H9 (cell line): ENCODE data around the gene PLAC1. TPM values are rescaled to one million over a fixed set of nuclear protein-coding genes. Genes with fewer than 3 reads are reported as not detected.

Experiments used
- DNase-seq: peaks from one replicate; pipeline ENCODE4 v3.0.0-alpha.2; 2017
- H2AFZ ChIP-seq: one replicate; pipeline ENCODE4 v1.6.1; 2013; ENCODE audit warnings: mild to moderate bottlenecking, low read length, control low read depth, moderate library complexity
- H2AK5ac ChIP-seq: 2 replicates; pipeline ENCODE4 v1.6.1; 2013; ENCODE audit warnings: low read length, control low read depth, mixed read lengths; ENCODE audit not compliant: insufficient read length
- H2BK120ac ChIP-seq: one replicate; pipeline ENCODE4 v1.6.1; 2013; ENCODE audit warnings: low read depth, mild to moderate bottlenecking, low read length, control low read depth, inconsistent platforms; ENCODE audit not compliant: poor library complexity, severe bottlenecking
- H2BK12ac ChIP-seq: 2 replicates; pipeline ENCODE4 v1.6.1; 2013; ENCODE audit warnings: low read length, control low read depth, mixed read lengths, low read depth; ENCODE audit not compliant: insufficient read length
- H2BK15ac ChIP-seq: 2 replicates; pipeline ENCODE4 v1.6.1; 2013; ENCODE audit warnings: low read depth, low read length, control low read depth
- H2BK20ac ChIP-seq: one replicate; pipeline ENCODE4 v1.6.1; 2013; ENCODE audit warnings: low read depth, mild to moderate bottlenecking, low read length, control low read depth, inconsistent platforms; ENCODE audit not compliant: poor library complexity, severe bottlenecking
- H2BK5ac ChIP-seq: 2 replicates; pipeline ENCODE4 v1.6.1; 2013; ENCODE audit warnings: low read length, control low read depth, mixed read lengths; ENCODE audit not compliant: insufficient read length
- H3K14ac ChIP-seq: 2 replicates; pipeline ENCODE4 v1.6.1; 2013; ENCODE audit warnings: low read length, control low read depth; ENCODE audit not compliant: insufficient read depth
- H3K18ac ChIP-seq: 2 replicates; pipeline ENCODE4 v1.6.1; 2013; ENCODE audit warnings: low read depth, mild to moderate bottlenecking, mixed read lengths, low read length, control low read depth; ENCODE audit not compliant: insufficient read length
- H3K23ac ChIP-seq: 2 replicates; pipeline ENCODE4 v1.6.1; 2013; ENCODE audit warnings: low read length, control low read depth, mixed read lengths, low read depth; ENCODE audit not compliant: insufficient read length
- H3K23me2 ChIP-seq: 2 replicates; pipeline ENCODE4 v1.6.1; 2013; ENCODE audit warnings: low read depth, mild to moderate bottlenecking, mixed read lengths, low read length, control low read depth; ENCODE audit not compliant: insufficient read length, poor library complexity, severe bottlenecking
- H3K27ac ChIP-seq: 2 replicates; pipeline ENCODE4 v1.5.1; 2013; ENCODE audit warnings: low read length, control low read depth, mixed read lengths, low read depth; ENCODE audit not compliant: insufficient read length
- H3K27me3 ChIP-seq: 2 replicates; pipeline ENCODE4 v1.6.1; 2013; ENCODE audit warnings: low read length, control low read depth, inconsistent platforms; ENCODE audit not compliant: insufficient read depth
- H3K4ac ChIP-seq: 2 replicates; pipeline ENCODE4 v1.6.1; 2013; ENCODE audit warnings: low read depth, mild to moderate bottlenecking, control low read depth, inconsistent platforms, low read length, moderate library complexity
- H3K4me1 ChIP-seq: 2 replicates; pipeline ENCODE4 v1.6.1; 2013; ENCODE audit warnings: low read length, control low read depth, inconsistent platforms; ENCODE audit not compliant: insufficient read depth
- H3K4me2 ChIP-seq: 2 replicates; pipeline ENCODE4 v1.6.1; 2013; ENCODE audit warnings: low read length, control low read depth, mixed read lengths; ENCODE audit not compliant: insufficient read length, insufficient read depth
- H3K56ac ChIP-seq: 2 replicates; pipeline ENCODE4 v1.6.1; 2013; ENCODE audit warnings: low read depth, mild to moderate bottlenecking, mixed read lengths, low read length, control low read depth; ENCODE audit not compliant: insufficient read length
- H3K79me1 ChIP-seq: 2 replicates; pipeline ENCODE4 v1.6.1; 2013; ENCODE audit warnings: low read depth, mild to moderate bottlenecking, moderate library complexity, low read length, control low read depth, inconsistent platforms; ENCODE audit not compliant: insufficient read depth, poor library complexity, severe bottlenecking
- H3K79me2 ChIP-seq: 2 replicates; pipeline ENCODE4 v1.6.1; 2013; ENCODE audit warnings: low read length, control low read depth, inconsistent platforms; ENCODE audit not compliant: insufficient read depth
- H3K9ac ChIP-seq: 2 replicates; pipeline ENCODE4 v1.6.1; 2013; ENCODE audit warnings: low read length, control low read depth, mixed read lengths; ENCODE audit not compliant: insufficient read length; ENCODE audit errors: extremely low read depth
- H3K9me3 ChIP-seq: one replicate; pipeline ENCODE4 v1.6.1; 2013; ENCODE audit warnings: low read depth, low read length, inconsistent platforms; ENCODE audit not compliant: control insufficient read depth
- H3T11ph ChIP-seq: one replicate; pipeline ENCODE4 v1.6.1; 2013; ENCODE audit warnings: mild to moderate bottlenecking, low read length, control low read depth, inconsistent platforms
- H4K20me1 ChIP-seq: one replicate; pipeline ENCODE4 v1.6.1; 2013; ENCODE audit not compliant: control insufficient read depth, insufficient read length, insufficient read depth
- H4K5ac ChIP-seq: 2 replicates; pipeline ENCODE4 v1.6.1; 2013; ENCODE audit warnings: low read depth, mild to moderate bottlenecking, mixed read lengths, low read length, control low read depth; ENCODE audit not compliant: insufficient read length
- H4K8ac ChIP-seq: replicated peaks from 2 replicates; pipeline ENCODE4 v1.6.1; 2013; ENCODE audit warnings: low read length, control low read depth, mixed read lengths, low read depth; ENCODE audit not compliant: insufficient read length
- H4K91ac ChIP-seq: 2 replicates; pipeline ENCODE4 v1.6.1; 2013; ENCODE audit warnings: low read depth, mild to moderate bottlenecking, moderate library complexity, mixed read lengths, low read length, control low read depth; ENCODE audit not compliant: insufficient read length
- H3K27ac Mint-ChIP-seq, 3 experiments: 2 replicates in 2 of 3; 3 replicates in 1 of 3; pipeline ENCODE4 v1.8.0; 2020 to 2021; ENCODE audit warnings: mixed read lengths in 3 of 3, mild to moderate bottlenecking in 1 of 3, moderate library complexity in 1 of 3
- H3K27me3 Mint-ChIP-seq: 2 replicates; pipeline ENCODE4 v1.8.0; 2021; ENCODE audit warnings: low read depth, mild to moderate bottlenecking, moderate library complexity, mixed read lengths
- H3K36me3 Mint-ChIP-seq, 3 experiments: 2 replicates in 2 of 3; 3 replicates in 1 of 3; pipeline ENCODE4 v1.8.0; 2020 to 2021; ENCODE audit warnings: low read depth in 3 of 3, mixed read lengths in 3 of 3; ENCODE audit not compliant: insufficient read depth in 1 of 3
- H3K4me1 Mint-ChIP-seq, 2 experiments: 2 replicates each; pipeline ENCODE4 v1.8.0; 2020; ENCODE audit warnings: mixed read lengths in 2 of 2
- H3K4me3 Mint-ChIP-seq, 2 experiments: 2 replicates in 1 of 2; 3 replicates in 1 of 2; pipeline ENCODE4 v1.8.0; 2020 to 2021; ENCODE audit warnings: mild to moderate bottlenecking in 2 of 2, mixed read lengths in 2 of 2, moderate library complexity in 1 of 2
- H3K9me3 Mint-ChIP-seq, 2 experiments: 2 replicates in 1 of 2; 3 replicates in 1 of 2; pipeline ENCODE4 v1.8.0; 2020; ENCODE audit warnings: mild to moderate bottlenecking in 2 of 2, mixed read lengths in 2 of 2, moderate library complexity in 1 of 2
- CTCF ChIP-seq: fragments of 200-600 bp; sonication (generic); conservative IDR thresholded peaks from 3 replicates; pipeline ENCODE4 v1.8.0; 2021; ENCODE audit warnings: antibody characterized with exemption, mild to moderate bottlenecking
- WGBS: extraction: QIAGEN DNeasy Blood & Tissue Kit; methylation state at CpG from one replicate; pipeline ENCODE4 v1.1.7; 2013; ENCODE audit warnings: missing lambda C conversion rate, low lambda C conversion rate, mixed read lengths; ENCODE audit not compliant: insufficient read length; ENCODE audit errors: extremely low coverage; 5-methylcytosine and 5-hydroxymethylcytosine counted together
- total RNA-seq: library from RNA; stranded (reverse); gene quantifications from 2 replicates; pipeline ENCODE4 v1.2.1, GENCODE V29; 2021

Gene PLAC1
- total RNA-seq, 1 experiment from 2014 or later = 0.68 TPM

GRCh38 chrX:134571796-134572195 is 86.5 kb downstream of the PLAC1 start:
- TF ChIP-seq CTCF = no peak
- Histone ChIP-seq H3K27ac (no peak overlapping the region), H3K9me3 (no peaks in the 10 kb centered on the region), H3T11ph (no peak overlapping the region), H3K23me2 (no peaks in the 10 kb centered on the region), H4K91ac (no peak overlapping the region), H3K9ac (no peak overlapping the region), H3K27me3 (no peaks in the 10 kb centered on the region), H2AFZ (no peak overlapping the region), H3K4me2 (no peak overlapping the region), H4K20me1 (no peaks in the 10 kb centered on the region), H2BK5ac (no peak overlapping the region), H4K8ac (no peak overlapping the region), H2BK12ac (no peak overlapping the region), H2AK5ac (no peak overlapping the region), H3K14ac (no peak overlapping the region), H3K4ac (no peak overlapping the region), H3K79me2 (no peaks in the 10 kb centered on the region), H2BK15ac (no peak overlapping the region), H3K56ac (no peak overlapping the region), H4K5ac (no peak overlapping the region), H2BK120ac (no peak overlapping the region), H2BK20ac (no peak overlapping the region), H3K4me1 (peaks cover 2% of the 10 kb centered on the region; the same call in 1 of the 2 replicates), H3K23ac (no peak overlapping the region), H3K79me1 (no peaks in the 10 kb centered on the region), H3K18ac (no peak overlapping the region)
- no peaks in the 10 kb centered on the region; the same call in 1 of the 2 replicates for H3K27me3 Mint-ChIP-seq
- H3K9me3 Mint-ChIP-seq = peaks cover 3 to 50% of the 10 kb centered on the region in 2 experiments; a peak in 4 of 5 replicates
- DNase-seq = no peak
- no peak overlapping the region for H3K4me3 Mint-ChIP-seq
- no peaks in the 10 kb centered on the region; a peak in 1 of 7 replicates for H3K36me3 Mint-ChIP-seq
- peaks cover 23 to 27% of the 10 kb centered on the region in 2 experiments for H3K4me1 Mint-ChIP-seq
- WGBS = no CpG with 5 or more reads among the region's 5 CpGs
- H3K27ac Mint-ChIP-seq = no peak overlapping the region
